H1 (cell line): ENCODE results near the gene AGBL1.

Experiments
- RAD21 ChIP-seq, 2 experiments: IDR thresholded peaks in 1 of 2; conservative IDR thresholded peaks in 1 of 2; 2 replicates each; pipeline ENCODE4 v1.6.1; 2011; ENCODE audit warnings: low read depth in 2 of 2, low read length in 2 of 2, improper control_type of control experiment in 1 of 2, inconsistent platforms in 1 of 2, mild to moderate bottlenecking in 1 of 2, moderate library complexity in 1 of 2
- SIN3A ChIP-seq, 2 experiments: IDR thresholded peaks in 1 of 2; conservative IDR thresholded peaks in 1 of 2; 2 replicates each; pipeline ENCODE4 v1.6.1; 2011 to 2012; ENCODE audit warnings: low read length in 2 of 2, improper control_type of control experiment in 1 of 2, low read depth in 1 of 2, mild to moderate bottlenecking in 1 of 2
- TAF1 ChIP-seq: IDR thresholded peaks from 2 replicates; pipeline ENCODE4 v1.6.1; 2011; ENCODE audit warnings: mild to moderate bottlenecking, low read depth, low read length
- ZNF274 ChIP-seq: IDR thresholded peaks from 2 replicates; pipeline ENCODE4 v1.7.0; 2012; ENCODE audit warnings: low read length, borderline replicate concordance; ENCODE audit errors: extremely low read depth
- TF ChIP-seq, protein P1 (sequence below), 3 experiments: IDR thresholded peaks; 1 replicate in 2 of 3; 2 replicates in 1 of 3; pipeline versions ENCODE4 v1.5.1 to v1.6.1; 2011; ENCODE audit warnings: low read length in 3 of 3, mild to moderate bottlenecking in 3 of 3, inconsistent platforms in 2 of 3, low read depth in 1 of 3, moderate library complexity in 1 of 3; ENCODE audit not compliant: insufficient read depth in 1 of 3; ENCODE audit errors: control extremely low read depth in 1 of 3

DNA sequence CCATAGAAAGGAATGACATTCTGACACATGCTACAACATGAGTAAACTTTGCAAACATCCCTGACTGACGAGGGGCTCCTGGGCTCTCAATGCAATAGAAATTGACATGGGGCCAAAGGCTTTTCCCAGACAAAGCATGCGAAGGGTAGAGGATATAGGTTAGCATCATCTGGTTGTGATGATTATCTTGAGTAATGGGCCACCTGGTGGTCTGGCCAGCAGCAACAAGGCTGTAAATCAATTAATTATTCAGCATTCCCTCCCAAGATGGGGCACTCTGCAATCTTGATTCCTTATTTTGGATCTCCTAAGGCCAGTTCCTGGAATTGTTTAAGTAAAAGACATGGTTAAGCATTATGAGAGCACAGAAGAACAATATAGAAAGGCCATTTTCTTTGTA lies 99.2 kb downstream of the AGBL1 start:
- TF ChIP-seq TAF1 (no peak), SIN3A (conservative IDR thresholded peaks at IDR 0.05 in 1 of 2, IDR thresholded peaks at IDR 0.05 in 1 of 2; ENCODE audit: low read depth in 1 of 2, low read length in 2 of 2) (no peak), ZNF274 (no peak), RAD21 (IDR thresholded peaks at IDR 0.05 in 1 of 2, conservative IDR thresholded peaks at IDR 0.05 in 1 of 2; ENCODE audit: low read depth in 2 of 2, low read length in 2 of 2) (peak; percentile 74 to 77)
- TF ChIP-seq, protein P1, sequence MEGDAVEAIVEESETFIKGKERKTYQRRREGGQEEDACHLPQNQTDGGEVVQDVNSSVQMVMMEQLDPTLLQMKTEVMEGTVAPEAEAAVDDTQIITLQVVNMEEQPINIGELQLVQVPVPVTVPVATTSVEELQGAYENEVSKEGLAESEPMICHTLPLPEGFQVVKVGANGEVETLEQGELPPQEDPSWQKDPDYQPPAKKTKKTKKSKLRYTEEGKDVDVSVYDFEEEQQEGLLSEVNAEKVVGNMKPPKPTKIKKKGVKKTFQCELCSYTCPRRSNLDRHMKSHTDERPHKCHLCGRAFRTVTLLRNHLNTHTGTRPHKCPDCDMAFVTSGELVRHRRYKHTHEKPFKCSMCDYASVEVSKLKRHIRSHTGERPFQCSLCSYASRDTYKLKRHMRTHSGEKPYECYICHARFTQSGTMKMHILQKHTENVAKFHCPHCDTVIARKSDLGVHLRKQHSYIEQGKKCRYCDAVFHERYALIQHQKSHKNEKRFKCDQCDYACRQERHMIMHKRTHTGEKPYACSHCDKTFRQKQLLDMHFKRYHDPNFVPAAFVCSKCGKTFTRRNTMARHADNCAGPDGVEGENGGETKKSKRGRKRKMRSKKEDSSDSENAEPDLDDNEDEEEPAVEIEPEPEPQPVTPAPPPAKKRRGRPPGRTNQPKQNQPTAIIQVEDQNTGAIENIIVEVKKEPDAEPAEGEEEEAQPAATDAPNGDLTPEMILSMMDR (IDR thresholded peaks at IDR 0.05; ENCODE audit: control extremely low read depth in 1 of 3, insufficient read depth in 1 of 3, low read depth in 1 of 3, low read length in 3 of 3): peak; percentile 2 to 60 (median 58)
